DMS114 treated with DMSO at 0.1 percent for 48 hours (cell line): ENCODE data around the gene STON2.
"Not testable (repeated sequence)": the region's sequence is repeated elsewhere in the genome, so short reads cannot be mapped to it uniquely, and the experiment has no call there.

ENCODE experiments used
- DNase-seq: peaks from one replicate; lab custom pipeline; 2025; ENCODE audit not compliant: unreplicated experiment; lab: John Stamatoyannopoulos, UW

STON2 gene

DNA sequence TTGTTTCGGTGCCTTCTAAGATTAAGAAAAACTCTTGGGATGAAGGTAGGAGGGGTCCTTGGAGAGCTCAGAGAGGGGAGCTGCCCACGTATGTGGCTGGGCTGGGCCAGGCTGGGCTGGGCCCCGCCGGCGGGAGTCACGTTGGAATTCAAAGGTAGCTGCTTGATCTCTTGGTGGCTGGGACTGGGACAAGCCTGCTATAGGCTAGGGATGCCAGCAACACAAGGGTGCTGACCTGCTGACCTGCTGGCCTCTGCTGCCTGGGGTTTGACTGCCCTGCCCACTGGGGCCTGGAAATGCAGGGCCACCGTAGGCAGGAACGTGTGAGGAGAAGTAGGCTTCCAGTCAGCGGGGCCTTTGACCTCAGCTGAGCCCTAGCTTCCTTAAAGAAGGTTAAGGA is 126.6 kb downstream of the STON2 start:
- DNase-seq: no peak

DNA sequence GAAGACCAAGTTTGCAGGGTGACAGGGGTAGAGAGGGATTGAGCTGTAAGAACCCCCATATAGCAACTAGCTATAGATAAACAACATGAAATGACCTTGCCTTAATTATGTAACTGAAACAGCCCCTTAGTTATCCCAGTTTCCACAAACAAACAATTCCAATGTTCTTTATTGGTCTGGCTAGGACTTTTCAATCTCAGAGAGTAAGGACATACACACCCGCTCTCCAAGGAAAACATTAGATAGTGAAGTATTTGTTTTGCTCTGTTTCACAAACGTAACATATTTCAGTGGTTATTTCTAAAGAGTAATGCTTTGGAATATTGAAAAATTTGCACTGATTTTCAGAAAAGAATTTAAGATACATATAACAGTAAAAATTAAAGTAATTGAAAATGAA is 127.8 kb downstream of the STON2 start:
- no peak for DNase-seq

DNA sequence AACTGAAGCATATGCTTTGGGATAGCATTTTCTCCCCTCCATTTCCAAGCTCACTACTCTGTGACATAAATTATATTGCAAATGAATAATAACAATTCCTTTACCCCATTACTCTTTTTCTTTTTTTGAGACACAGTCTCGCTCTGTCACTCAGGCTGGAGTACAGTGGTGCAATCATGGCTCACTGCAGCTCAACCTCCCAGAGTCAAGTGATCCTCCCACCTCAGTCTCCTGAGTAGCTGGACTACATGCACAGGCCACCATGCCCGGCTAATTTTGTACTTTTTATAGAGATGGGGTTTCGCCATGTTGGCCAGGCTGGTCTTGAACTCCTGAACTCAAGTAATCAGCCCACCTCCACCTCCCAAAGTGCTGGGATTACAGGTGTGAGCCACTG is 130.1 kb downstream of the STON2 start:
- DNase-seq: no peak

DNA sequence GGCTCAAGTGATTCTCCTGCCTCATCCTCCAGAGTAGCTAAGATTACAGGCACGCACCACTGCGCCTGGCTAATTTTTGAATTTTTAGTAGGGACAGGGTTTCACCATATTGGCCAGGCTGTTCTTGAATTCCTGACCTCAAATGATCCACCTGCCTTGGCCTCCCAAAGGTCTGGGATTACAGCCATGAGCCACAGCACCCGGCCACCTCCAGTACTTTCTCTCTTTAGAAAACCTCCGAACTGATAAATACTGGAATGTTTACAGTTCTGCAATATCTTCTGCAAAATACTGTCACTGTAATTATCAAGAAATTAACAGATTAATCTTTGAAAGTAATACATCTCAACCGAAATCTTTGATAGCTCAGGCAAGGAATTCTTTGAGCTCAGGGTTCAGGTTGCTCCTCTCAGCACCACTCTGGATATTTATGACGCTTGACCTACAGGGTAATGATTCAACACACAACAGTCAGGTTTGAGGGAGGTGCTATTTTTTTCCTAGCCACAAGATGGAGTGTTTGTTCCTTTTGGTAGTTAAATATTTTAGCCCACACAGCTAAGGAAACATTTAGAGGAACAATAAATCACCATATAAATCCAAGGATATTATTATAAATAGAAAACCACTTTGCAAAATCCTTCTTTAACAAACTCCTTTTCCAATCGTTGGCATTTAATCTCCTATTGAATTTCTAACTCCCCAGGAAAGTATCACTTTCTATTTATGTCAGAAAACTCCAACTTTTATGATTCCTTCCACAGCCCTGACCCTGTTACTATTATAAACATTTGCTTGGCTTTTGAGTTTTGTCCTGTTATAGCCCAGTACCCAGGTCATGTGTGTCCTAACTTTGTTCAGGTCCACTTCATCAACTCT is 130.8 kb downstream of the STON2 start:
- DNase-seq: peak; percentile 59

DNA sequence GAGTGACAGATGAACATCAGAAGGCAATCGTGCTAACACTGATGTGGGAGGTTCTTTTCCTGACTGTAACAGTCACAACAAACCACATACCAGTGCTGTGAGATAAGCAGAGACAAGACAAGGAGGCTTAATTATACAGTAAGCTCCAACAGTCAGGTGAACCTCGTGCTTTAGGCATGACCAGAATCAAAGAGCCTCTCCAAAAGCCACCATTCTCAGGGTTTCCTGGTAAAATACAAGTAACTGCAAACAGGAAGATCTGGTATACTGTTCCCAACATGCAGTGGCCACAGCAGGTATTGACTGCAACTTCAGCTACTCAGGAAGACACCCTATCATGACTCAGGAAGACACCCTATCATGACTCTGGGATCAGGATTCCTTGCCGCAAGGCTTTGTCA is 132.1 kb downstream of the STON2 start:
- no peak for DNase-seq

DNA sequence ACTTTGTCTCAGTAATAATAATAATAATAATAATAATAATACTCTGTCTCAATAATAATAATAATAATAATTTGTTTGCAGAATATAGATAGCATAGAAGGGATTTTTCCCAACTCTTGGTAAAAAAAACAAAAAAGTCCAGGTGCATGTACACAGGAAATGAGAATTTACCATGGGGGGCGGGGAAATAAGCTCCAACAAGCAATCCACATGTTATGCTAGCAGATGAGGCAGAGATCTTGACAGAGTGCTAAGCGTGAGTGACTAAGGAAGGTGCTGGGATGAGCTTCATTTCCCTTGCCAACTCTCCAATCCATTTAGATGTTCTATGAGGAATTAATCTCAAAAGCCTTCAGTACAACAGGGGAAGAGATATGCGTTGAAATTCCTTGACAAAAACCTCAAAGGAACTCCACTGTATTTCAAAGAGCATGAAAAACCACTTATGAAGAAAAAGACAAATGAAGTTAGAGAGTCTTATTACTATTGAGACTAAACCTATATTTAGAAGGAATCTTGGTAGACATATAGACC is 134.4 kb downstream of the STON2 start:
- no peak for DNase-seq

DNA sequence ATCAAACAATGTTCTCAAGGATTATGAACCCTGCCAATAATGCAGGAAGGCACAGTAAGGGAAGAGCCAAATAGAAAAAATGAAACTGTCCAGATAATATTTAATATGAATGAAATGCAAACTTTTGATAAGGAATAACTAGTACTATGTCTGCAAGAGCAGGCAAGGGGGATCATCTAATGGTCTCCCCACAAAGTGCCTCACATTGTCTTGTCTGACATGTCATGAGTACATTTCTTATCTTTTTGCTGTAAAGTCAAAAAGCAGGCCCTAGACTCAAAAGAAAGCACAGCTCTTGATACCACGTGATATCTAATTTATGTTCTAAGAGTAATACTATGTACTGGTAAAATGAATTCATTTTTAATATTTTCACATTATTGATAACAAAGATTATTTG is 135.5 kb downstream of the STON2 start:
- no peak for DNase-seq

DNA sequence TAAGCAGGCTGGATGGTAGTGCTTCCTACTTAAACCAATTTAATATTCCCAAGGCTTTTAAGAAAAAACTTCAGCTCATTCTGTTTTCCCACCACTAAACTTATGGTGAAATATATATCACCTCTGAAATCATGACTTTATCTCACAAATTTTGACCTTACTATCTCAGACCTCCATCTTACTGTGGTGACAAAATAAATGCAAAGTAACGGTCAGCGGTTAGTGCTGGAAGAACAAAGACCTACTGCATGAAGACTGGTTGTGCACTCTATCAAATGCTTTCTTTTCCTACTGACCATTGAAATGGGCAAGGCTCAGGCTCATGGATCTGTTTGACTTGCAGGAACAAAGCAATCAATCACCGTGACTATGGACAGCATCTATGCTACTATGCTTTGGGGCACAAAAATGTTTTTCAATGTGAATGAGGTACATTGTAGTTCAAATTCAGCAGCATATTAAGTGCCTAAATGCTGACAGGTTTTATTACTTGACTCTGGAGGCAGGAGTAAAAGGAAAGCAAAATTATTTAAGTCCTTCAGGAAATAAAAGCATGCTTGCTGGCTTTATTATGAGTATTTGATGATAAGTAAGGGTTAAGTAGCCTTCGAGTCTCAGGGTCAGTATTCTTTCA is 136.2 kb downstream of the STON2 start:
- no peak for DNase-seq

DNA sequence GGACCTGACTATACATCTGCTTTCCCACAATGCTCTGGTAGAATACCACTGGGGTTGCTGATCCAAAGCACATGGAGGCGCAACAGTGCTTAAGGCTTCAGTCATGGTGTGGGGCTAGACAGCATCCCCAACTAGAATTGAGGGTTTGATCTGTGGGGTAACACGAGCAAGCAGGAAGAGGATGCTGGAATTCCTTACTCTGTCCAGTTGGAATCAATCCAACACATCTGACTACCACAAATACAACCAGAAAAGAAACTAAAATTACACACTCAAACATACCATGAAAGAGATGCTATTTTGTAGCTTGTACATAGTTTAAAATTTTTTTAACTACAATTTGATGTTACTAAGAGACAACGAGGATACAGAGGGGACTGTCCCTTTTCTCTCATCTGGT is 138.9 kb downstream of the STON2 start:
- no peak for DNase-seq

DNA sequence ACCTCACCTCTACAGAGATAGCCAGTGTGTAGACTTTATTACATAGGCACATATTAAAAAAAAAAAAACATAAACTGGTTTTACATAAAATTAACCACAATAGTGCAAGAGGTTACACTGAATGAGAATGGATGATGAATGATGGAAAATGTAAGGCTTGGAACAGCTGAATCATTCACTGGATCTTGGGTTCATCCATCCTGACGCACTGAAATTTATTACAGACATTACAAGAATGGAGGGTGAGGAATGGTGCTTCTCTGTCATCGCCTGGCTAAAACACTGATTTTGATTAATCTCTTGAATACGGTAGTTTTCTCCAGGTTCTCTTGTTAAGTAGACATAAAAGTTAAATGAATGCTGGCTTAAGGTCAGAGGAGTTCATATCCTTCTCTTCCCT is 139.4 kb downstream of the STON2 start:
- no peak for DNase-seq

DNA sequence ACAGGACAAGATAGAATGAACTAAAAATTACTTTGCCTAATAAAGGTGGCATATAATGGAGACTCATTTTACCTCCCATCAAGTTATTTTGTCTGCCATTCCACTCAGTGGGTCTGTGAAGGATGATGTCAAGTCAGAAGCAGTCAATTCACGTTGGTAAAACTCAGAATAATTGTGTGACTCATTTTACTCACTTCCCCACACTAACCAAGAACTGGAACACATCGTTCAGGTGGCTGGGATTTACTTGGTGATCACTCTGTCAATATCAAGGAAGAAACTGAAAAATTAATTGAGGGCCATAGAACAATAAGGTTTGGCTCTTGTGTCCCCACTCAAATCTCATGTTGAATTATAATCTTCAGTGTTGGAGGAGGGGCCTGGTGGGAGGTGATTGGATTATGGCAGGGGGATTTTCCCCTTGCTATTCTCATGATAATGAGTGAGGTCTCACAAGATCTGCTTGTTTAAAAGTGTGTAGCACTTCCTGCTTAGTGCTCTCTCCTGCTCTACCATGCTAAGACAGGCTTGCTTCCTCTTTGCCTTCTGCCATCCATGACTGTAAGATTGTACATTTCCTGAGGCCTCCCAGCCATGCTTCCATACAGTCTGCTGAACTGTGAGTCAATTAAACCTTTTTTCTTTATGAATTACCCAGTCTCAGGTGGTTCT is 143.7 kb downstream of the STON2 start:
- no peak for DNase-seq

DNA sequence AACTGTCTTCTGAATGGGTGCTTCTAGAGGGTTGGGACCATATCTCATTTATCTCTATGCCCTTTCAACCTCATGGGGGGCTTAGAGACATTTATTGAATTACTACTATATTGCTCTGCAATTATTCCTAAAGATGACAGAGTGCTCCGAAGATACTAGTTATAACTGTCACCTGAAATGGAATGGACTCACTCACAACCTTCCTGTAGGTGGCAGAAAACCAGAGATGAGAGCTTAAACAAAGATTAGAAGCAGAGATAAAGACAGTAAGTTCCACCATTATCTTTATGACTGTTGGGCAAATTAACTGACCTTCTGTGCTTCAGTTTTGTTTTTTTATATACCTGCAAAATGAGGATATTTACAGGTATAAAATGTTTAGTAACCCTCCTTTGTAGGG is 147.8 kb downstream of the STON2 start:
- DNase-seq: no peak

DNA sequence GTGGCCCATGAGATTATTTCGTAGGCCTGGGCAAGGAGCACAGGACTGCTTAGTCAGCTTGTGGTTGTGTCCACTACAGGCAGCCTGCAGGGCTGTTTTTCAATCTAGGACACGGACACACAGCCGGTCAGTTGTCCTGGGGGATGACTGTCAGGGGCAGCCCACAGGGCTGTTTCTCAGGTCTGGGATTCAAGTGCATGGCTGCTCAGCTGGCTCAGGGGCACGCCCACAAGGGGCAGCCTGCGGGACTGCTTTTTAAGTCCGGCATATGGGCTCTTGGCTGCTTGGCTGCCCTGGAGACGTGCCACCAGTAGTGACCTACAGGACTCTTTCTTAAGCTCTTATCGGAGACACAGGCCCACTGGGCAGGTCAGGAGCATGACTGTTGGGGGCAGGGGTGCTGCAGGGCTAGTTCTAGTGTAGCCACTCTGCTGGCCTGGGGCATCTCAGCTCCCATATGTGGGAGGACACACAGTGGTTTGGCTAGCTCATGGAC is 152.8 kb downstream of the STON2 start:
- DNase-seq: no peak

DNA sequence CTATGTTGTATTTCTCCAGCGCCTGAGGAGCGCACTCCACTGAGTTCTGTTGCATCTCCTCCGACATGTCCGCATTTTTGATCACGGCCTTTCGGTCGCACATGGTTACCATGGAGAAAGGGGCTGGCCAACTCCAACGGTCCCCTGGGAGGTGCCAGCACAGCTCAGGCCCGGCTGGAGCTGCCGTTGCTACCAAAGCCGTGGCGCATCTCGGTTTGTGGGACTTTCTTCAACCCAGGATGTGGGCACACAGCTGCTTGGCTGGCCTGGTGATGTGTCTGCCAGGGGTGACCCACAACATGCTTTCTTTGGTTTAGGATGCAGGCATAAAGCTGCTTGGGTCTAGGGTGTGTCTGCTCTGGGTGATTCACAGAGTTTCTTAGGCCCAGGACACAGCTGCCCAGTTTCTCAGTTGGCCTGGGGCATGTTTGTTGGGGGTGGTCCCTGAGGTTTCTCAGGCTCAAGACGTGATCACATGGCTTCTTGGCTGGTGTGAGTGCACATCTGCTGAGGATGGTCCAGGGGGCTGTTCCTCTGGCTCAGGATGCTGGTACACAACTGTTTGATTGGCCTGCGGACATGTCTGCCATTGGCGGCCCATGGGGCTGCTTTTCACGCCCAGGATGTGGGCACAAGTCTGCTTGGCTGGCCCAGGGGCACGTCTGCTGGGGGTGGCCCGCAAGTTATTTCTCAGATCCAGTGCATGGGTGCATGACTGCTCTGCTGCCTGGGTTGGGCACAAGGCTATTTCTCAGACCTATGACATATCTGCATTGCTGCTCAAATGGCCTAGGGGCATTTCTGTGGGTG is 153.5 kb downstream of the STON2 start:
- no peak for DNase-seq

DNA sequence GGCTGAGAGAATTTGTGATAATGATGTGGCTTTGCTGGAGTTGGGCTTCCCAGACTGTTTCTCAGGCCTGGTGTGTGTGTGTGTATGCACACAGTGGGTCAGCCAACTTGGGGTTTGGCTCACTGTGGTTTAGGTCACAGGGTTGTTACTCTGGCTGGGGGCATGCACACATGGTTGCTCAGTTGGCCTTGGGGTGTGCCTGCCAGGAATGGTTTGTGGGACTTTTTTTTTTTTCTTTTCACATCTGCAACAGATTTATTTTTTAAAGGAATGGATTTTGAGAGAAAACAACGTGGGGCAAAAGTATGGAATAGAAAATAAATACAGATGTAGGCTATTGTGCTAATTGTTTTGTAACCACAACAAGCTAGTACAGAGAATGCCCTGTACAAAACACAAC is 154.4 kb downstream of the STON2 start:
- no peak for DNase-seq

DNA sequence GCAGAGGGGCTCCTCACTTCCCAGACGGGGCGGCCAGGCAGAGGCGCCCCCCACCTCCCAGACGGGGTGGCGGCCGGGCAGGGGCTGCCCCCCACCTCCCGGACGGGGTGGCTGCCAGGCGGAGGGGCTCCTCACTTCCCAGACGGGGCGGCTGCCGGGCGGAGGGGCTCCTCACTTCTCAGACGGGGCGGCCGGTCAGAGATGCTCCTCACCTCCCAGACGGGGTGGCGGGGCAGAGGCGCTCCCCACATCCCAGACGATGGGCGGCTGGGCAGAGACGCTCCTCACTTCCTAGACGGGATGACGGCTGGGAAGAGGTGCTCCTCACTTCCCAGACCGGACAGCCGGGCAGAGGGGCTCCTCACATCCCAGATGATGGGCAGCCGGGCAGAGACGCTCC is 155.7 kb downstream of the STON2 start:
- not testable (repeated sequence) for DNase-seq

DNA sequence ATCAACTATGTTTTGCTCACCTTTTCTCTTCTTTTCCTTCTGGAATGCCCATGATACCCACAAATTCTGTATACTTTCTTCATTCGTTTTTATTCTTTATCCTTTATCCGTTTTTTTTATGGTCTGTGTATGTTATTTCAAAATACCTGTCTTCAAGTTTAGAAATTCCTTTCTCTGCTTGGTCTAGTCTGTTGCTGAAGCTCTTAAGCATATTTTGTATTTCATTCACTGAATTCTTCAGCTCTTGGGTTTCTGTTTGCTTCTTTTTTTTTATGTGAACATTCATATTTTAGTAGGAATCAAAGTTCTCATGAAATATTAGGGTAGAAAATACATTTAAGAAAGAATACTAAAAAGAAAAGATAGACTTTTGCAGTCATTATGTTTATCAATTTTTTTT is 156.6 kb downstream of the STON2 start:
- DNase-seq: no peak

DNA sequence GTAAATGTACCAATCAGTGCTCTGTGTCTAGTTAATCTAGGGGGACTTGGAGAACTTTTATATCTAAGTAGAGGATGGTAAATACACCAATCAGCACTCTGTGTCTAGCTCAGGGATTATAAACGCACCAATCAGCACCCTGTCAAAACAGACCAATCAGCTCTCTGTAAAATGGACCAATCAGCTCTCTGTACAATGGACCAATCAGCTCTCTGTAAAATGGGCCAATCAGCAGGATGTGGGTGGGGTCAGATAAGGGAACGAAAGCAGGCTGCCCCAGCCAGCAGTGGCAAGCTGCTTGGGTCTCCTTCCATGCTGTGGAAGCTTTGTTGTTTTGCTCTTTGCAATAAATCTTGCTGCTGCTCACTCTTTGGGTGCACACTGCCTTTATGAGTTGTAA is 163.3 kb downstream of the STON2 start:
- DNase-seq: not testable (repeated sequence)

DNA sequence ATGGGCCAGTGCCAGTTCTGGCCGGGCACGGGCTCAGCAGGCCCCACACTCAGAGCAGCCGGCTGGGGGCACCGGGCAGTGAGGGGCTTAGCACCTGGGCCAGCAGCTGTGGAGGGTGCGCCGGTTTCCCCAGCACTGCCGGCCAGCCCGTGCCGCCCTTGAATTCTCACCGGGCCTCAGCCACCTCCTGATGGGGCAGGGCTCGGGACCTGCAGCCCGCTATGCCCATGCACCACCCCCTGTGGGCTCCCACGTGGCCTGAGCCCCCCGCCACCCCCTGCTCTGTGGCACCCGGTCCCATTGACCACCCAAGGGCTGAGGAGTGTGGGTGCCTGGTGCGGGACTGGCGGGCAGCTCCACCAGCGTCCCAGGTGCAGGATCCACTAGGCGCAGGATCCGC is 164.0 kb downstream of the STON2 start:
- DNase-seq: no peak

DNA sequence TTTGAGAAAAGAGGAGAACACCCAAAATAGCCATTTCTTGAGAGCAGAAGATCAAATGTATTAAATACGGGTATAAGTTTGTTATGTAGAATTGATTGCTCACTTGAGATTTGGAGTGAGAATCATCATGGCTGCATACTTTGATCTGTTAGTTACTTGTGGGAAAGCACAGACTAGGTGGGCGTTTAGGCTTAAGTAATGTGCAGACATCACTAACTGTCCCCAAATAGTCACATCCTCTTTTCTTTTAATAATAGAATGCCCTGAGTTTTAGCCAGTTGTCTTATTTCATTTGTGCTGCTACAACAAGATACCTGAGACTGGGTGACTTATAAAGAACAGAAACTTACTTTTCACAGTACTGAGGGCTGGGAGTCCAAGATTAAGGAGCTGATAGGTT is 165.0 kb downstream of the STON2 start:
- DNase-seq: no peak

DNA sequence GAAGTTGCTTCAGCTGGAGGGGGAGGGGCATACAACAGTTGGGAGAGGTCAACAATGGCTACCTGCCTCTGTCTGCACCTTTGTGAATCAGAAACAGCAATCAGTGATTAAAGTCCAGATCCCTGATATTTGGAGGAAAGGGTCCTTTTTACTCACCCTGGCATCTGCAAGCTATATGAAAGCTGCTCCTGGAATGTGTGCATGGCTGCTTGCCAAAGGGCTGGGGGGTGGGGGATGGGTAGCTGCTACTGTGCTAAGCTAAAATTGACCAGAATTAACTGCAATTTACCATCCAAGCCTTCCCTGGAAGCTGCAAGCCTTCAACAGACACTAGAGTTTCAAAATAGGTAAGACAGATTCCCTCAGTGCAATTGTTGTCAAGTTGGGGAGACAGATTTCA is 165.8 kb downstream of the STON2 start:
- DNase-seq: no peak
